GM23338 (cell line): Measurements from ENCODE around the gene SNRPB2. TPM values are rescaled to one million over a fixed set of nuclear protein-coding genes. Genes with fewer than 3 reads are reported as not detected.

Experiments
- ATAC-seq: fragments of 200-7000 bp; cut with Tn5 transposase; 3 replicates; pipeline ENCODE4 v1.9.1; 2020
- DNase-seq: peaks from one replicate; pipeline ENCODE4 v3.0.0-alpha.2; 2015; ENCODE audit warnings: low spot score
- H2AFZ ChIP-seq: fragments of 200-600 bp; sonication (generic); 2 replicates; pipeline ENCODE4 v1.8.0; 2016; ENCODE audit warnings: antibody characterized with exemption, mild to moderate bottlenecking, moderate library complexity
- H3F3A ChIP-seq: fragments of 200-600 bp; sonication (generic); replicated peaks from 2 replicates; pipeline ENCODE4 v1.8.0; 2017; ENCODE audit warnings: antibody characterized with exemption, mixed run types, low read depth
- H3K27ac ChIP-seq: fragments of 200-600 bp; sonication (generic); 2 replicates; pipeline ENCODE4 v1.6.1; 2016; ENCODE audit warnings: low read depth
- H3K27me3 ChIP-seq: fragments of 200-600 bp; sonication (generic); 2 replicates; pipeline ENCODE4 v1.8.0; 2016; ENCODE audit warnings: mild to moderate bottlenecking, mixed run types, moderate library complexity; ENCODE audit not compliant: insufficient read depth
- H3K36me3 ChIP-seq: fragments of 200-600 bp; sonication (generic); 2 replicates; pipeline ENCODE4 v1.8.0; 2016; ENCODE audit warnings: mild to moderate bottlenecking; ENCODE audit not compliant: insufficient read depth
- H3K4me1 ChIP-seq: fragments of 200-600 bp; sonication (generic); 2 replicates; pipeline ENCODE4 v1.8.0; 2016; ENCODE audit warnings: mild to moderate bottlenecking, moderate library complexity; ENCODE audit not compliant: insufficient read depth
- H3K4me2 ChIP-seq: fragments of 200-600 bp; sonication (generic); 2 replicates; pipeline ENCODE4 v1.7.1; 2017; ENCODE audit warnings: mixed run types
- H3K4me3 ChIP-seq: fragments of 200-600 bp; sonication (generic); 2 replicates; pipeline ENCODE4 v1.6.1; 2016; ENCODE audit warnings: mixed run types
- H3K79me2 ChIP-seq: fragments of 200-600 bp; sonication (generic); replicated peaks from 2 replicates; pipeline ENCODE4 v1.8.0; 2017; ENCODE audit warnings: mild to moderate bottlenecking; ENCODE audit not compliant: insufficient read depth
- H3K9me2 ChIP-seq: fragments of 200-600 bp; sonication (generic); 2 replicates; pipeline ENCODE4 v1.8.0; 2017; ENCODE audit not compliant: insufficient read depth
- H4K20me1 ChIP-seq: fragments of 200-600 bp; sonication (generic); replicated peaks from 2 replicates; pipeline ENCODE4 v1.8.0; 2017; ENCODE audit warnings: mild to moderate bottlenecking; ENCODE audit not compliant: insufficient read depth
- H3K27ac Mint-ChIP-seq: 2 replicates; pipeline ENCODE4 v1.8.0; 2020; ENCODE audit warnings: inconsistent platforms, mild to moderate bottlenecking, moderate library complexity, mixed read lengths
- H3K27me3 Mint-ChIP-seq: 3 replicates; pipeline ENCODE4 v1.8.0; 2022; ENCODE audit warnings: low read depth, mild to moderate bottlenecking, moderate library complexity, mixed read lengths, inconsistent platforms; ENCODE audit not compliant: insufficient read depth, poor library complexity
- H3K36me3 Mint-ChIP-seq: 3 replicates; pipeline ENCODE4 v1.8.0; 2021; ENCODE audit warnings: low read depth, mild to moderate bottlenecking, inconsistent platforms, moderate library complexity, mixed read lengths
- H3K4me1 Mint-ChIP-seq: 3 replicates; pipeline ENCODE4 v1.8.0; 2020; ENCODE audit warnings: mild to moderate bottlenecking, inconsistent platforms, mixed read lengths
- H3K4me3 Mint-ChIP-seq: 3 replicates; pipeline ENCODE4 v1.8.0; 2021; ENCODE audit warnings: moderate library complexity, mild to moderate bottlenecking, inconsistent platforms, mixed read lengths
- H3K9me3 Mint-ChIP-seq: 3 replicates; pipeline ENCODE4 v1.8.0; 2020; ENCODE audit warnings: moderate library complexity, mild to moderate bottlenecking, inconsistent platforms, mixed read lengths
- EZH2phosphoT487 ChIP-seq: fragments of 200-600 bp; sonication (generic); IDR thresholded peaks from one replicate; pipeline ENCODE4 v1.8.1; 2018; ENCODE audit warnings: antibody characterized with exemption; ENCODE audit not compliant: unreplicated experiment
- JUNB ChIP-seq: IDR thresholded peaks from one replicate; pipeline ENCODE4 v1.6.1; 2016; ENCODE audit warnings: antibody characterized with exemption; ENCODE audit not compliant: unreplicated experiment
- NANOG ChIP-seq: IDR thresholded peaks from 2 replicates; pipeline ENCODE4 v1.6.1; 2016; ENCODE audit warnings: antibody characterized with exemption, borderline replicate concordance
- POLR2AphosphoS5 ChIP-seq: IDR thresholded peaks from 2 replicates; pipeline ENCODE4 v1.6.1; 2016; ENCODE audit warnings: antibody characterized with exemption, low read depth
- STAT1 ChIP-seq: IDR thresholded peaks from one replicate; pipeline ENCODE4 v1.6.1; 2016; ENCODE audit warnings: antibody characterized with exemption; ENCODE audit not compliant: unreplicated experiment
- ZNF114 ChIP-seq: fragments of 250-450 bp; sonication (Bioruptor Pico); IDR thresholded peaks from 2 replicates; pipeline ENCODE4 v1.5.0; 2020; ENCODE audit warnings: mild to moderate bottlenecking, moderate library complexity
- polyA plus RNA-seq: library from polyadenylated mRNA; unstranded; fragments of >200 nt; fragmentation: Nextera tagmentation; extraction: Ambion mirVana; gene quantifications from 2 replicates; pipeline ENCODE4 v1.2.1, GENCODE V29; 2016
- total RNA-seq: library from RNA; depleted of rRNA; stranded (reverse); fragments of >200 nt; shearing (Covaris generic); gene quantifications from 2 replicates; pipeline ENCODE4 v1.2.3, GENCODE V29; 2014
- TF ChIP-seq, protein P1 (sequence below): fragments of 250-450 bp; sonication (Bioruptor Pico); IDR thresholded peaks from 2 replicates; pipeline ENCODE4 v1.5.0; 2020; ENCODE audit warnings: mild to moderate bottlenecking, moderate library complexity
- TF ChIP-seq, protein P2 (sequence below): IDR thresholded peaks from 2 replicates; pipeline ENCODE4 v1.6.1; 2016; ENCODE audit warnings: antibody characterized with exemption

Gene SNRPB2
- total and polyA plus RNA-seq, 2 experiments from 2014 or later, result 94.9 to 377 TPM

DNA sequence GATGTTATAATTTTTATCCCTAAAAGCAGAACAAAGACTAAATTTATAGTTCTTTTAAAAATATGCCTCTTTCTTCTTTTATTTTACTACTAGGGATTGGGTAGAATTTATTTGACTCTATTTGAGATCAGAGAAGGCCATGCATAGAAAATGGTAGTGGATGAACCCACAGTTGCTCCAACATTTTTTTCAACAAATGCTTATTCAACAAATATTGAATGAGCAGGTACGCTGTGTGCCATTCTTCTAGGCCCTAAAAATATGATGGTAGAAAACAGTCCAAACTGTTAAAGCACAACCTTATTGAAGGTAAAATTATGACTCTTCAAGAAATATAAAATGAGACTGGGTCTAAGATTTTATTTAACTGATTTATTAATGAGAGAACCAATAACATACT, 48.3 kb downstream of the SNRPB2 start (continued):
- TF ChIP-seq, protein P1, sequence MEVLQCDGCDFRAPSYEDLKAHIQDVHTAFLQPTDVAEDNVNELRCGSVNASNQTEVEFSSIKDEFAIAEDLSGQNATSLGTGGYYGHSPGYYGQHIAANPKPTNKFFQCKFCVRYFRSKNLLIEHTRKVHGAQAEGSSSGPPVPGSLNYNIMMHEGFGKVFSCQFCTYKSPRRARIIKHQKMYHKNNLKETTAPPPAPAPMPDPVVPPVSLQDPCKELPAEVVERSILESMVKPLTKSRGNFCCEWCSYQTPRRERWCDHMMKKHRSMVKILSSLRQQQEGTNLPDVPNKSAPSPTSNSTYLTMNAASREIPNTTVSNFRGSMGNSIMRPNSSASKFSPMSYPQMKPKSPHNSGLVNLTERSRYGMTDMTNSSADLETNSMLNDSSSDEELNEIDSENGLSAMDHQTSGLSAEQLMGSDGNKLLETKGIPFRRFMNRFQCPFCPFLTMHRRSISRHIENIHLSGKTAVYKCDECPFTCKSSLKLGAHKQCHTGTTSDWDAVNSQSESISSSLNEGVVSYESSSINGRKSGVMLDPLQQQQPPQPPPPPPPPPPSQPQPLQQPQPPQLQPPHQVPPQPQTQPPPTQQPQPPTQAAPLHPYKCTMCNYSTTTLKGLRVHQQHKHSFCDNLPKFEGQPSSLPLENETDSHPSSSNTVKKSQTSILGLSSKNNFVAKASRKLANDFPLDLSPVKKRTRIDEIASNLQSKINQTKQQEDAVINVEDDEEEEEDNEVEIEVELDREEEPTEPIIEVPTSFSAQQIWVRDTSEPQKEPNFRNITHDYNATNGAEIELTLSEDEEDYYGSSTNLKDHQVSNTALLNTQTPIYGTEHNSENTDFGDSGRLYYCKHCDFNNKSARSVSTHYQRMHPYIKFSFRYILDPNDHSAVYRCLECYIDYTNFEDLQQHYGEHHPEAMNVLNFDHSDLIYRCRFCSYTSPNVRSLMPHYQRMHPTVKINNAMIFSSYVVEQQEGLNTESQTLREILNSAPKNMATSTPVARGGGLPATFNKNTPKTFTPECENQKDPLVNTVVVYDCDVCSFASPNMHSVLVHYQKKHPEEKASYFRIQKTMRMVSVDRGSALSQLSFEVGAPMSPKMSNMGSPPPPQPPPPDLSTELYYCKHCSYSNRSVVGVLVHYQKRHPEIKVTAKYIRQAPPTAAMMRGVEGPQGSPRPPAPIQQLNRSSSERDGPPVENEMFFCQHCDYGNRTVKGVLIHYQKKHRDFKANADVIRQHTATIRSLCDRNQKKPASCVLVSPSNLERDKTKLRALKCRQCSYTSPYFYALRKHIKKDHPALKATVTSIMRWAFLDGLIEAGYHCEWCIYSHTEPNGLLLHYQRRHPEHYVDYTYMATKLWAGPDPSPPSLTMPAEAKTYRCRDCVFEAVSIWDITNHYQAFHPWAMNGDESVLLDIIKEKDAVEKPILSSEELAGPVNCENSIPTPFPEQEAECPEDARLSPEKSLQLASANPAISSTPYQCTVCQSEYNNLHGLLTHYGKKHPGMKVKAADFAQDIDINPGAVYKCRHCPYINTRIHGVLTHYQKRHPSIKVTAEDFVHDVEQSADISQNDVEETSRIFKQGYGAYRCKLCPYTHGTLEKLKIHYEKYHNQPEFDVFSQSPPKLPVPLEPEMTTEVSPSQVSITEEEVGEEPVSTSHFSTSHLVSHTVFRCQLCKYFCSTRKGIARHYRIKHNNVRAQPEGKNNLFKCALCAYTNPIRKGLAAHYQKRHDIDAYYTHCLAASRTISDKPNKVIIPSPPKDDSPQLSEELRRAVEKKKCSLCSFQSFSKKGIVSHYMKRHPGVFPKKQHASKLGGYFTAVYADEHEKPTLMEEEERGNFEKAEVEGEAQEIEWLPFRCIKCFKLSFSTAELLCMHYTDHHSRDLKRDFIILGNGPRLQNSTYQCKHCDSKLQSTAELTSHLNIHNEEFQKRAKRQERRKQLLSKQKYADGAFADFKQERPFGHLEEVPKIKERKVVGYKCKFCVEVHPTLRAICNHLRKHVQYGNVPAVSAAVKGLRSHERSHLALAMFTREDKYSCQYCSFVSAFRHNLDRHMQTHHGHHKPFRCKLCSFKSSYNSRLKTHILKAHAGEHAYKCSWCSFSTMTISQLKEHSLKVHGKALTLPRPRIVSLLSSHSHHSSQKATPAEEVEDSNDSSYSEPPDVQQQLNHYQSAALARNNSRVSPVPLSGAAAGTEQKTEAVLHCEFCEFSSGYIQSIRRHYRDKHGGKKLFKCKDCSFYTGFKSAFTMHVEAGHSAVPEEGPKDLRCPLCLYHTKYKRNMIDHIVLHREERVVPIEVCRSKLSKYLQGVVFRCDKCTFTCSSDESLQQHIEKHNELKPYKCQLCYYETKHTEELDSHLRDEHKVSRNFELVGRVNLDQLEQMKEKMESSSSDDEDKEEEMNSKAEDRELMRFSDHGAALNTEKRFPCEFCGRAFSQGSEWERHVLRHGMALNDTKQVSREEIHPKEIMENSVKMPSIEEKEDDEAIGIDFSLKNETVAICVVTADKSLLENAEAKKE (CRISPR knock-in tag), result no peak
- TF ChIP-seq NANOG (no peak), ZNF114 (no peak)

DNA sequence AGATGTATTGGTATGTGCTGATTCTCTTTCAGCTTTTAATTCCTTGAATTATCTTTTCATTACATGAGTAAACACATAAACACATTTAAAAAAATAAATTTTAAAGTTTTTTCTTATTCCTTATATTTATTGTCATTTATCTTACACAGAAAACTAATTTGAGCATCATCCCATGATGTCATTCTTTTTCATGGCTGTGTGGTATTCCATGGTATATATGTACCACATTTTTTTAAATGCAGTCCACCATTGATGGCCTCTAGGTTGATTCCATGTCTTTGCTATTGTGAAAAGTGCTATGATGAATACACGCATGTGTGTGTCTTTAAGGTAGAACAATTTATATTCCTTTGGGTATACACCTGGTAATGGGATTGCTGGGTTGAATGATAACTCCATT, 51.7 kb downstream of the SNRPB2 start:
- no peak overlapping the region for H3K4me3 Mint-ChIP-seq
- Histone ChIP-seq H3K4me2 (no peak overlapping the region), H3K36me3 (no peaks in the 10 kb centered on the region), H2AFZ (no peak overlapping the region), H3K9me2 (no peaks in the 10 kb centered on the region), H3K27ac (no peak overlapping the region), H3F3A (no peaks in the 10 kb centered on the region), H4K20me1 (no peaks in the 10 kb centered on the region), H3K4me1 (peaks cover 12% of the 10 kb centered on the region; the same call in 1 of the 2 replicates), H3K27me3 (no peaks in the 10 kb centered on the region), H3K79me2 (no peaks in the 10 kb centered on the region), H3K4me3 (no peak overlapping the region)
- DNase-seq (no peak), ATAC-seq (no peak)
- peaks cover 9% of the 10 kb centered on the region; the same call in 2 of the 3 replicates for H3K4me1 Mint-ChIP-seq
- H3K27ac Mint-ChIP-seq, result no peak overlapping the region
- peaks cover 22% of the 10 kb centered on the region; the same call in 2 of the 3 replicates for H3K9me3 Mint-ChIP-seq
- H3K27me3 Mint-ChIP-seq, result peaks cover 2% of the 10 kb centered on the region
- H3K36me3 Mint-ChIP-seq, result peaks cover 5% of the 10 kb centered on the region; the same call in 1 of the 3 replicates
- TF ChIP-seq, protein P1 (CRISPR knock-in tag), result no peak
- TF ChIP-seq EZH2phosphoT487 (no peak), JUNB (no peak), STAT1 (no peak), POLR2AphosphoS5 (no peak)
- TF ChIP-seq, protein P2, sequence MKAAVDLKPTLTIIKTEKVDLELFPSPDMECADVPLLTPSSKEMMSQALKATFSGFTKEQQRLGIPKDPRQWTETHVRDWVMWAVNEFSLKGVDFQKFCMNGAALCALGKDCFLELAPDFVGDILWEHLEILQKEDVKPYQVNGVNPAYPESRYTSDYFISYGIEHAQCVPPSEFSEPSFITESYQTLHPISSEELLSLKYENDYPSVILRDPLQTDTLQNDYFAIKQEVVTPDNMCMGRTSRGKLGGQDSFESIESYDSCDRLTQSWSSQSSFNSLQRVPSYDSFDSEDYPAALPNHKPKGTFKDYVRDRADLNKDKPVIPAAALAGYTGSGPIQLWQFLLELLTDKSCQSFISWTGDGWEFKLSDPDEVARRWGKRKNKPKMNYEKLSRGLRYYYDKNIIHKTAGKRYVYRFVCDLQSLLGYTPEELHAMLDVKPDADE, result no peak
